GM18520 (cell line): Measurements from ENCODE around the gene UGT1A7.

Experiments used
- ATAC-seq: cut with Tn5 transposase; IDR thresholded peaks from one replicate; pipeline ENCODE4 v1.9.1; 2021; ENCODE audit not compliant: unreplicated experiment

UGT1A7 gene

GRCh38 chr2:233795735-233796171, 114.1 kb downstream of the UGT1A7 start:
- ATAC-seq: no peak

GRCh38 chr2:233796254-233796653, 114.6 kb downstream of the UGT1A7 start:
- no peak for ATAC-seq

GRCh38 chr2:233798335-233799086, 116.8 kb downstream of the UGT1A7 start:
- ATAC-seq: no peak

GRCh38 chr2:233799087-233799665, 117.5 kb downstream of the UGT1A7 start:
- no peak for ATAC-seq

GRCh38 chr2:233799716-233800115, 118.0 kb downstream of the UGT1A7 start:
- ATAC-seq: no peak

GRCh38 chr2:233800208-233800607, 118.5 kb downstream of the UGT1A7 start:
- ATAC-seq: no peak

GRCh38 chr2:233801357-233802131, 119.8 kb downstream of the UGT1A7 start:
- ATAC-seq: no peak

GRCh38 chr2:233802132-233802815, 120.6 kb downstream of the UGT1A7 start:
- no peak for ATAC-seq

- no peak for ATAC-seq
Observed at GRCh38 chr2:233803292-233803911, 121.7 kb downstream of the UGT1A7 start.

- no peak for ATAC-seq
Observed at GRCh38 chr2:233803994-233804393, 122.3 kb downstream of the UGT1A7 start.

- no peak for ATAC-seq
Observed at GRCh38 chr2:233807215-233807865, 125.6 kb downstream of the UGT1A7 start.

- no peak for ATAC-seq
Observed at GRCh38 chr2:233807966-233808935, 126.5 kb downstream of the UGT1A7 start.

GRCh38 chr2:233810385-233810784, 128.7 kb downstream of the UGT1A7 start:
- ATAC-seq: no peak

GRCh38 chr2:233811087-233811486, 129.4 kb downstream of the UGT1A7 start:
- ATAC-seq: no peak

- ATAC-seq: no peak
Observed at GRCh38 chr2:233811732-233812131, 130.0 kb downstream of the UGT1A7 start.

GRCh38 chr2:233813236-233814055, 131.7 kb downstream of the UGT1A7 start:
- ATAC-seq: no peak

- ATAC-seq: no peak
Observed at GRCh38 chr2:233814056-233814835, 132.5 kb downstream of the UGT1A7 start.

- ATAC-seq: no peak
Observed at GRCh38 chr2:233815861-233816260, 134.2 kb downstream of the UGT1A7 start.
